ENCODE measurements around the gene PLCB4.

The PLCB4 gene

GRCh38 chr20:9103955-9104354 lies 35.1 kb downstream of the PLCB4 start:
- DNase-seq (ENCODE audit: low read depth in 2 of 2): no peak

DNA sequence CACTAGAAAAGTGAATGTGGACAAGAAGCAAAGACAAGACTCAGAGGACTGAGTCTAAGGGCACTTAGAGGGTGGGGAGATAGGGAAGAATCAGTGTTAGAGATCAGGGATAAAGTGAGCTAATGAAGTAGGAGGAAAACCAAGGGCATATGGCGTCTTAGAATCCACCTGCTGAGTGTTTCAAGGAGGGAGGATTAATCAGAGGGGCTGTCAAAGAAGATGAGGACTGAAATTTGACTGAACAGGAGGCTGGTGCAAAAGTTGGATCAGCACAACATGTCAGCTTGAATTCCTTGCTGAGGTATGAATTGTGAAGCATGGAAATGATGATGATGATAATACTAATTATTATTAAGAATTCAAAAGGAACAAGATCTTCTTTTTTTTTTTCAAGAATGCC lies 39.4 kb downstream of the PLCB4 start:
- DNase-seq (ENCODE audit: low read depth in 2 of 2): no peak

DNA sequence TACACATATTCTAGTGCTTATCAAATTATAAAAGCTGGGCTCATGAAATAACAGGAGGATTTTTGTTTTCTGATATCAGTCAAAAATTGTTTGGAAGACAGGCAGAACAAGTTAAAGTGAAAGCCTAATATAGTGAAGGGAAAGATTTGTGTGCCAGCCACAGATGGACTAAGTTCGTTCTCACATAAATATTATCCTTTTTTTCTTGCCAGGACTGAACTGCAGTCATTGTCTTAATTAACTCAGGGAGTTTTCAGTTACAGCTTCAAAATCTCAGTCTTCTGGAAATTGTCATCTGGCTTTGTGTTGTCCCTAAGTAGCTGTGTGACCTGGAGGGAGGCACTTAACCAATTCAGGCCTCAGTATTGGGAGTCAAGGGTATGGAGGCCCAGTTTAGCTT lies 40.7 kb downstream of the PLCB4 start:
- DNase-seq (ENCODE audit: low read depth in 2 of 2): no peak

DNA sequence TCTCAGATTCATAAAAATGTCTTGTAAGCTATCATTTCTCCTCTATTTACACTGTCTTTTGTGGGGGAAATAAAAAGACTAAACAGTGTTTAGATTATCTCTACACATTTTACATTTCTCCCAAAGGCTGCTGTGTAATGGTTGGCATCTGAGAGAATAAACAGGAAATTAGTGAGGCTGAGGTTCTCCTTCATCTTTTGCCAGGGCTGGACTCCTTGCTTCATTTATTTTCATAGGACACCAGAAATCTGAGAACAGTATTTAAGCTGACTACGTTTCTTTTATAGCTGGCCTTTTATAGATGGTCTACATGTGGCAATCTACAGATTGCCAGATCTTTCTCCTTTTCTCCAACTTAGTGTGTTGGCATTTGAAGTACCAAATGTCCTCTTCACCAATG lies 41.5 kb downstream of the PLCB4 start:
- DNase-seq (ENCODE audit: low read depth in 2 of 2): no peak

DNA sequence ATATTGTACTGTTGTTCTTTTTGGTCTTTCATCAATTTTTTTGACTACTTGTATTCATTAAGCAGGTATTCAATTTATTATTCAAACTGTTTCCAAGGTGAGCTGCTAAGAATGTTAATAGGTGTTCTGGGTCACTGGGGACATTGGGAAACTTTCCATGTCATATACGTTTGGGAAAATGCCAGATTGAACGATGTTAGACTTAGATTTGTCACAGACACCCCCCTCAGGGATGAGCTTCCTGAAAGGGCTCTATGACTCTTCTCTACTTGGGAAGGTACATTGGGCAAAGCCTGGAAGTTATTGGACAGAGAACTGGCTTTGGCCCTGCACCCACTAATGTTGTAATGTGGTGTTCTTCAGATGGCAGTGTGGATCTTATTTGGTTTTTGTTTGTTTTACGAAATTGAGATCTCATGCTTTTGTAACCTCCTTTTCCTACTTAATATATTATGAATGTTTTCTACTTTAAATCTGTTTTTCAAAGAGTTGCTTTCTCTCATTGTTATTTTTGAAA lies 42.1 kb downstream of the PLCB4 start:
- no peak for DNase-seq (ENCODE audit: low read depth in 2 of 2)

GRCh38 chr20:9112541-9113515 lies 43.9 kb downstream of the PLCB4 start:
- no peak for DNase-seq (ENCODE audit: low read depth in 2 of 2)

GRCh38 chr20:9114709-9115108 lies 45.8 kb downstream of the PLCB4 start:
- DNase-seq (ENCODE audit: low read depth in 2 of 2): no peak

- DNase-seq (ENCODE audit: low read depth in 2 of 2): no peak
Observed at GRCh38 chr20:9117548-9117947, 48.7 kb downstream of the PLCB4 start.

DNA sequence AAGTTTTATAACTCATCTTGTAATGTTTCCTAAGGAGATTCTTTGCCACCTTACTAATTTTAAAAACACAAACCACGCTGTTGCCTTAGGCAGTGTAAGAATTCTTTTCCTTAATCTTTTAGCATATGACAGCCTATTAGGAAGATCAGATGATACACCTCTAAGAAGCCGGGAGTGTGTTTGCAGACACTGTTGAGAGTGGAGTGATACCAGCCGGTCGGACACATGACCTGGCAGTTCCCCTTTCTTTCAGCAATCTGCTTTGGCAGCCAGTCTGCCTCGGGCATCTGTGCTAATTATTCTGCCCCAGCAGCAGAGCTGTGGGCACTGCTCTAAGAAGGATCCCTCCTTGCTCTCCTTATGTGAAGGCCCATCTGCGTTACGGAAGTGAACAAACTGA lies 50.9 kb downstream of the PLCB4 start:
- DNase-seq (ENCODE audit: low read depth in 2 of 2): no peak

- DNase-seq (ENCODE audit: low read depth in 2 of 2): no peak
Observed at GRCh38 chr20:9121211-9121610, 52.3 kb downstream of the PLCB4 start.

- DNase-seq (ENCODE audit: low read depth in 2 of 2): no peak
Observed at GRCh38 chr20:9122571-9122970, 53.7 kb downstream of the PLCB4 start.

DNA sequence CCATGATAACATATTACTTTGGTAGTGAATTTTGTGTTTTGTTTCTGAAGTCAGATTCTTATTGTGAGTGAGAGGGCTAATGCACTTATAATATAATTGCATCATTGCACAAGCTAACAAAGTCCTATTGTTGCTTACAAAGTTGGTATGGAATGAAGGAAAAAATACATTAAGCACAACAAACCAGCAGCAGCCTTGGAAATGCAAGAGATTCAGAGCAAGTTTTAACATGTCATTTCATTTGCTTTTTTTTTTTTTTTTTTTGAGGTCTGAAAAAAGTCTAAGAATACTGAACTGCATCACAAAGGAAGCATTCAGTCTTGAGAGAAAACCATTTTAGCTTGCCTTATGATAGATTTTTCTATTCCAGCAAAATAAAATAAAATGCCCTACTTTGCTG lies 57.6 kb downstream of the PLCB4 start:
- no peak for DNase-seq (ENCODE audit: low read depth in 2 of 2)

- no peak for DNase-seq (ENCODE audit: low read depth in 2 of 2)
Observed at GRCh38 chr20:9128568-9128967, 59.7 kb downstream of the PLCB4 start.

- no peak for DNase-seq (ENCODE audit: low read depth in 2 of 2)
Observed at GRCh38 chr20:9129756-9130155, 60.9 kb downstream of the PLCB4 start.

GRCh38 chr20:9130521-9130920 lies 61.6 kb downstream of the PLCB4 start:
- DNase-seq (ENCODE audit: low read depth in 2 of 2): no peak

GRCh38 chr20:9131841-9132240 lies 63.0 kb downstream of the PLCB4 start:
- no peak for DNase-seq (ENCODE audit: low read depth in 2 of 2)

GRCh38 chr20:9134346-9134745 lies 65.5 kb downstream of the PLCB4 start:
- DNase-seq (ENCODE audit: low read depth in 2 of 2): no peak

- no peak for DNase-seq (ENCODE audit: low read depth in 2 of 2)
Observed at GRCh38 chr20:9136114-9136513, 67.2 kb downstream of the PLCB4 start.

DNA sequence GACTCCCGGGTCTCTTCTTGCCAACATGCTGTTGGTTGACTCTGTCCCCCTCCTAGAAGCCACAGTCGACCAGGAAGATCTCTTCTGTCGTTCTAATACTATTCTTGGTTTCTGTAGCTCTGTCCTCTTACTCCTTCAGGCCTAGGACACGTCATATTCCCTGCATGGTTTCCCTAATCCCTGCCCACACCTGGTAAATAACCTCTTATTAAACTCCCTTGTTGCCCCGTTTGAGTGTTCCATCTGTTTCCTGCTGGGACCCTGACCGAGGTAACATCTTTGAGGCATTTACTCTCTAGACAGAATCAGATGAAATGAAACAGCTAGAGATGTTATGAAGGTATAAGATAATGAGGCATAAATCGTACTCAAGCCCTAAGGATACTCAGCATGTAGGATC lies 68.1 kb downstream of the PLCB4 start:
- DNase-seq (ENCODE audit: low read depth in 2 of 2): no peak

DNA sequence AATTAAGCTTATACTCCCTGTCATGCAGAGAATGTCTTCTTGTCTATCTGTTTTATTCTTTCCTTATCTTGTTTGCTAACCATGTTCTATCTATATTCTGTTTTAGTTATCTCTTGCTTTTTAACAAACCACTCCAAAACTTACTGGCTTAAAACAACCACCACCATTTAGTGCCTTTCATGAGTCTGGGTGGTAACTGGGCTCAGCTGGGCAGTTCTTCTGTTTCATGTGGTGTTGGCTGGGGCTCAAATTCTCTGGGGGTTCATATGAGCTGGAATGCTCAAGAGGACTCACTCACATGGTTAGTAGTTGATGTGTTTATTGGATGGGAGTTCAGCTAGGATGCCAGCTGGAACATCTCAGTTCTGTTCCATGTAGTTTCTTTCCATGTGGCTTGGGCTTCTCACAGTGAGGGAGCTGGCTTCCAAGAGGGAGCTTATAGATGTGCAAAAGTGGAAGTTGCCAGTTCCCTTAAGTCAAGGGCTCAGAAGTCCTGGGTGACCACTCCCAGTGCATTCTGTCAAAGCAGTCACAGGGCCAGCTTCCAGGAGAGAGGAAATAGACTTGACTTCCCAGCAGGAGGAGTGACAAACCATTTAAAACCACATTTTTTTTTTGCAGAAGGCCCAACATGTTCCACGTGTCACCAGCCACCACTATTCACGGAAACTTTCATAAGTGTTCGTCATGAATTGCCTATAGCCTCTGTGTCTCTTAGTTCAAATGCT lies 70.4 kb downstream of the PLCB4 start:
- DNase-seq (ENCODE audit: low read depth in 2 of 2): no peak

GRCh38 chr20:9140162-9140760 lies 71.4 kb downstream of the PLCB4 start:
- DNase-seq (ENCODE audit: low read depth in 2 of 2): no peak

DNA sequence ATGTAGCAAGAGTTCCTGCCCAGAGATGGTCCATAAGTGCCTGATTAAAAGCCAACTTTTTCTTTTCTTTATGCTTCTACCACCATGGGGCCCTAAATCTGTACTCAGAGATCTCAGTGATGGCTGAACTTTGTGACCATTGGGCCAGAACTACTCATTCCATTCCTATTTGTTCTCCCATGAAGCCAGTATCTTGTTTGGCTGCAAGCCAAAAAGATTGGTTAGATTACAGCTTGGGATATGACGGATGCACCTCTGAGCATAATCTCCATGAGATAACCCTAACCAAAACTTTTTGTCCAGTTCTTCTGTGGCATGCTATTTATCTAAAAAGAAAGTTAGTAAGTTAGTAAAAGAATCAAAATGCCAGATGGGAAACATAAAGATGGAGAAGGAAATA lies 72.2 kb downstream of the PLCB4 start:
- DNase-seq (ENCODE audit: low read depth in 2 of 2): no peak
